Stimulated activated CD8-positive, alpha-beta memory T cell treated with anti-CD3 and anti-CD28 coated beads, Interleukin-2, amount 100 ng/mL, for 1 hour (primary cell): ENCODE data around the gene PPP2R3B.
"Not testable (repeated sequence)": the region's sequence is repeated elsewhere in the genome, so short reads cannot be mapped to it uniquely, and the experiment has no call there.

Experiments
- DNase-seq, 2 donors: peaks; one replicate each; pipeline ENCODE4 v3.0.0-alpha.2; 2020; ENCODE audit warnings: low read depth in 2 of 2

The PPP2R3B gene

GRCh38 chrX:338836-339400, 47.8 kb downstream of the PPP2R3B start:
- no peak for DNase-seq

DNA sequence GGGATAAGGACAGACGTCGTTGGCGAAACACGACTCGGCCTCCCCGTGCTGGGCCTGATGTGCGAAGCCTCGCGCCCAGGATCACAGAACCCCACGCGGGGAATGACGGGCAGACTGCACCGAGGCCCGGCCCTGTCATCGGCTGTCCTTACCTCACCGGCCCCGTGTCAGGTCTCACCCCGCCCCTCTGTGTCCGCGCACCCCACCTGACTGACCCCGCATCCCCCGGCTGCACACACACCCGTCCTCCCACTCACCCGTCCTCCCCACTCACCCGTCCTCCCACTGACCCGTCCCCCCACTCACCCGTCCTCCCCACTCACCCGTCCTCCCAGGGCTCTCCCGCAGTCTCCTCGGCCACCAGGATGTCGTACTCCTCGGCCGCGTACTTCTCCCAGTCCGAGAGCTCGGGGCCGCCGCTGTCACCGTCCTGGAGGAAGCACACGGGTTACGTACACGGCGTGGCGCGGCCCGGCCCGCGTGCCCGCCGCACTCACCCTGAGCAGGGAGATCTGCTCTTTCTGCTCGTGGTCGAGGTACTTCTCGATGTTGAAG, 48.3 kb downstream of the PPP2R3B start:
- no peak for DNase-seq

- DNase-seq, result no peak
Measured at GRCh38 chrX:337331-337831, 49.3 kb downstream of the PPP2R3B start.

- no peak for DNase-seq
Measured at GRCh38 chrX:336227-336626, 50.5 kb downstream of the PPP2R3B start.

GRCh38 chrX:335758-336155, 51.0 kb downstream of the PPP2R3B start:
- no peak for DNase-seq

- no peak for DNase-seq
Measured at GRCh38 chrX:334971-335757, 51.5 kb downstream of the PPP2R3B start.

DNA sequence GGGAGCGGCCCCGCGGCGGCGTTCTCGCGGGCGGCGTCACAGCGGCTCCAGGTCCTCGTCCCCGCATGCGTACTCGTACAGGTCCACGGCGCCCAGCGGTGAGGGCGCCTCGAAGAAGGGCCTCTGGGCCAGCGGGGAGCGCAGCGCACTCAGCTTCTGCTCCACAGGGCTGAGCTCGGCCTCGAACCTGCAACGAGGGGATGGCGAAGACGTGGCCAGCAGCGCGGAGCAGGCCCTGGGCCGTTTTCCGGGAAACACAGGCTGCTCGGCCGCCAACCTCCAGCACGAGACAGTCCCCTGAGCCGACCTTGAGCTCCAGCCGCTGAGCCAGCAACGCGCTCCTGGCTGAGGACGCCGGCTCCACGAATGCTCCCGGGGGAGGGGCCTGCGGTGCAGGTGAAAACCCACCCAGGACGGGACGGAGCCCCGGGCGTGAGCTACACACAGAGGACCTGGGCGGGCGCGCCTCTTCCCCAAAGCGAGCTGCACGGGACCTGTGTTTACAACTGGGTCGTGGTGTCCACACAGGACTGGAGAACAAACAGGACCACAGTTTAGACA, 52.3 kb downstream of the PPP2R3B start:
- DNase-seq, result no peak

GRCh38 chrX:333611-334311, 52.9 kb downstream of the PPP2R3B start:
- DNase-seq, result no peak

DNA sequence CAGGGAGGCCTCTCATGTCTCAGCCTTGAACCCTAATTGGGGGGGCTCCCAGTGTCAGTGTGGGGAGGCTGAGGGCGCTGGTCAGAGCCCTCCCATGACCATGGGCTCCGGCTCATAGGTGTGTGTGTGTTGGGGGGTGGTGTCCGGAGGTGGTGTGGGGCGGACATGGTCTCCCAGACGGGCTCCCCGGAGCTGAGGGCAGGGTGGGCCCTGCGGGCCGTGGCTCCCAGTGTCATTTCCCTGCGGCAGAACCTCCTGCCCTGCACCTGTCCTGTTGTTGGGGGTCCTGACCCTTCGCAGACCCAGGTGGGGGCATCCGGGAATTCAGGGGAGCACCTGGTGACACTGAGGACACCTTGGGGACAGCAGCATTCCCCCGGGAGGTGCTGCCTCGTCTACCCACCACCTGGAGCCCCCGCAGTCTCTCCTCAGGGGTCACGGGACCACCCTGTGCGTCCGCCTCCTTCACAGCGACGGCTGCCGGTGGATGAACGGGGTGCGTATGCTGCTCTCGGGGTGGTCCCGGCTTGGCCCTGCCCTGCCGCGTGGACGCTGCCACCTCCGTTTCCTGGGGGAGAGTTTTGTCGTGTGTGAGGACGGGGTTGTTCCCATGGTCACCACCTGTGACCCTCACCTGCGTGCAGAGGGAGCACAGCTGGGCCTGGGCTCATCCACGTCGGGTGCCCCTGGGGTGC, 53.6 kb downstream of the PPP2R3B start:
- DNase-seq, result no peak

- no peak for DNase-seq
Measured at GRCh38 chrX:332496-332860, 54.2 kb downstream of the PPP2R3B start.

DNA sequence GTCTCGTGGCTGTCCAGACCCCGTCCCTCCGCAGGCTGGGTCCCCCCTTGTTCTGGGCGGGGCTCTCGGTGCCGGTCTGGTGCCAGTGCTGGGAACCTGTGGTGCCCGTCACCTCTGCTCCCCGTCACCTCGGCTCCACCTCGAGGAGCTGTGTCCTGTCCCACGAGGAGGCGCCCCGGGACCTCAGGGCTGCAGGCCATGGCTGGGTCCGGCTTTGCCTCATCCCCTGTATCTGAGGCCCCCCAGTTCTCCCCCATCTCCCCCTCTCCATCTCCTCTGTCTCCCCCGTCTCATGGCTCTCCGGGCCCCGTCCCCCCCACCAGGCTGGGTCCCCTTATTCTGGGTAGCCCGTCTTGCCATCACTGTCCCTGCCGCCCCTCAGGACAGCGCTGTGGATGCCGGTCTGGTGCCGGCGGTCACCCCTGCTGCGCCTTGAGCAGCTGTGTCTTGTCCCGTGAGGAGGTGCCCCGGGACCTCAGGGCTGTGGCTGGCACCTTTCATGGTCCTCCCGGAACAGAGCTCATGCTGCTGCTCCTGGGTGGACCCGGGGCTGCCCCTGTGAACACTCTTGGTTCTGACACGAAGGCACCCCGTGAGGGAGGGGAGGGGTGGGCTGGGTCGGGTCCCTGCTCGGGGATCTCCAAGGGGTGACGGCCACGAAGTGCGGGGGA, 54.7 kb downstream of the PPP2R3B start:
- DNase-seq, result no peak

- no peak for DNase-seq
Measured at GRCh38 chrX:331151-331824, 55.4 kb downstream of the PPP2R3B start.

DNA sequence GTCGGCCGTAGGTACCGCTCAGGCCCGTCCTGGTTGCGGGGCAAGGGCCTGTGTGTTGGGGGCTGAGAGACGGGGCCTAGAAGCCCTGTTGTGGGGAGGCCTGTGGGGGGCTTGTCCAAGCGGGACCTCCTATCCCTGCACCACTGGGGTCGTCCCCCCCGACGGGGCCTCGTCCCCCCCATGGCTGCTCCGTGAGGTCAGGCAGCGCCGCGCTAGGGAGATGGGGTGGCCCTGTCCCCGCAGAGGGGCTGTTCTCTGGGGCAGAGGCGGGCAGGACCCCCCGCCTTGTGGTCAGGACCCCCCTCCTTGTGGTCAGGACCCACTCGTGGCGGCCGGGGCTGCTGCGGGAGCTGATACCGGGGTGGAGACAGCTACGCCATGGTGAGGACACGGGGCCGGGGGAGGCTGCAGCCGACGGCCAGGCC, 56.0 kb downstream of the PPP2R3B start:
- no peak for DNase-seq

DNA sequence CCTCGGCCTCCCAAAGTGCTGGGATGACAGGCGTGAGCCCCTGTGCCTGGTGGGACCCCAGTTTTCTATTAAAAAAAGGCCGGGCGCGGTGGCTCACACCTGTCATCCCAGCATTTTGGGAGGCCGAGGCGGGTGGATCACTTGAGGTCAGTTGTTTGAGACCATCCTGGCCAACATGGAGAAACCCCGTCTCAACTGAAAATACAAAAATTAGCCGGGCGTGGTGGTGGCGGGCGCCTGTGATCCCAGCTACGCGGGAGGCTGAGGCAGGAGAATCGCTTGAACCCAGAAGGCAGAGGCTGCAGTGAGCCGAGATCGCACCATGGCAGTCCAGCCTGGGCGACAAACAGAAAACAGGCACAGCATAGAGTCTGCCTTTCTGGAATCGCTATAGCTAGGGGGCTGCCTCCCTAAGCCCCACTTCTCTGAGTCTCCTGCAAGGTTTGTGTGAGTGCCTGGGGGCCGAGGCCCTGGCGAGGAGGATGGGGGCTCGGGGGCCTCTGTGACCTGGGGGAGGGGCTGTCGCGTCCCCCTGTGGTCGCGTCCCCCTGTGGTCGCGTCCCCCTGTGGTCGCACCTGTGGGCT, 56.5 kb downstream of the PPP2R3B start:
- DNase-seq, result not testable (repeated sequence)

DNA sequence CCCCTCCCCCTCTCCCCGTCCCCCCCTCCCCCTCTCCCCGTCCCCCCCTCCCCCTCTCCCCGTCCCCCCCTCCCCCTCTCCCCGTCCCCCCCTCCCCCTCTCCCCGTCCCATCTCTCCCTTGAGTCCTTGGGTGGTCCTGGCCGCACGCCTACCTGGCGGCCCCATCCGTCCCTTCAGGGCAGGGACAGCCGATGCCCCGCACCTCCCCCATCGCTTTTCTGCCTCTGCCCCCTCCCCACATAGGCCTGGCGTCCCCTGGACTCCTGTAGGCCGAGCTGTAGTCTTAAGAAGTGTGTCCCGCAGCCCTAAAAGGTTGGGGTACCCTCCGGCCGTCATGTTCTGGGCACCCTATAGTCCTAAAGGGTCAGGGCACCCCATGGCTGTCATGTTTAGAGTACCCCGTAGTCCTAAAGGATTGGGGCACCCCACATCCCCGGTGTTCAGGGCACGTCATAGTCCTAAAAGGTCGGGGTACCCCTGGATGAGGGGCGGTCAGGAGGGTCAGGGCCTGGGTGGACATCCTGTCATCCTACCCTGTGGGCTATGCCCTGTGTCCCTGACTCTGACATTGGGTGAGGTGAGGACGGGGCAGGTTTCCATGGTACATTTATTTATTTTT, 57.3 kb downstream of the PPP2R3B start:
- no peak for DNase-seq

- DNase-seq, result no peak
Measured at GRCh38 chrX:327660-328126, 59.0 kb downstream of the PPP2R3B start.

- DNase-seq, result not testable (repeated sequence)
Measured at GRCh38 chrX:324664-325063, 62.0 kb downstream of the PPP2R3B start.

GRCh38 chrX:323721-324628, 62.7 kb downstream of the PPP2R3B start:
- DNase-seq, result no peak
